CMK (cell line): ENCODE measurements around the gene PRR14L.
A peak's percentile ranks its signal among the peaks of the same experiment; 100 is the strongest.
"Not testable (repeated sequence)": the region's sequence is repeated elsewhere in the genome, so short reads cannot be mapped to it uniquely, and the experiment has no call there.

ENCODE experiments used
- DNase-seq: peaks from one replicate; pipeline ENCODE4 v3.0.0-alpha.2; 2010; ENCODE audit warnings: low read depth

Gene PRR14L

GRCh38 chr22:31682751-31683150, 67.2 kb downstream of the PRR14L start:
- no peak for DNase-seq

- DNase-seq = no peak
These were observed 68.3 kb downstream of the PRR14L start for GRCh38 chr22:31681349-31682345.

GRCh38 chr22:31680861-31681341, 69.0 kb downstream of the PRR14L start:
- no peak for DNase-seq

- no peak for DNase-seq
These were observed 71.2 kb downstream of the PRR14L start for GRCh38 chr22:31678748-31679147.

- peak; percentile 79 for DNase-seq
These were observed 73.2 kb downstream of the PRR14L start for GRCh38 chr22:31676700-31677099.

GRCh38 chr22:31674219-31674618, 75.7 kb downstream of the PRR14L start:
- not testable (repeated sequence) for DNase-seq

- not testable (repeated sequence) for DNase-seq
These were observed 81.1 kb downstream of the PRR14L start for GRCh38 chr22:31668849-31669248.

- DNase-seq = no peak
These were observed 87.3 kb downstream of the PRR14L start for GRCh38 chr22:31662668-31663037.

GRCh38 chr22:31661851-31662667, 87.9 kb downstream of the PRR14L start, which contains the start of gene PISD:
TSS of gene PISD (minus strand) at chr22:31662215. CDS start at chr22:31662208, 7 bp downstream.
- peak; percentile 87 for DNase-seq

GRCh38 chr22:31660860-31661341, 89.0 kb downstream of the PRR14L start:
- DNase-seq = not testable (repeated sequence)

GRCh38 chr22:31659246-31659645, 90.7 kb downstream of the PRR14L start:
- DNase-seq = no peak

GRCh38 chr22:31654408-31654807, 95.5 kb downstream of the PRR14L start:
- DNase-seq = no peak

GRCh38 chr22:31653944-31654343, 96.0 kb downstream of the PRR14L start:
- DNase-seq = no peak

- no peak for DNase-seq
These were observed 96.8 kb downstream of the PRR14L start for GRCh38 chr22:31652911-31653684.

- no peak for DNase-seq
These were observed 97.8 kb downstream of the PRR14L start for GRCh38 chr22:31652088-31652487.

GRCh38 chr22:31651664-31652063, 98.3 kb downstream of the PRR14L start:
- DNase-seq = no peak

GRCh38 chr22:31650391-31650790, 99.5 kb downstream of the PRR14L start:
- no peak for DNase-seq

GRCh38 chr22:31647523-31648320, 102.2 kb downstream of the PRR14L start:
- no peak for DNase-seq

GRCh38 chr22:31647066-31647465, 102.9 kb downstream of the PRR14L start:
- no peak for DNase-seq

GRCh38 chr22:31646186-31647019, 103.5 kb downstream of the PRR14L start:
- DNase-seq = no peak
